Rectal smooth muscle tissue (tissue), 1 donor: ENCODE results near the gene ITM2B.

ENCODE experiments used
- H3K27ac ChIP-seq: one replicate; pipeline ENCODE4 v1.7.0; 2013; ENCODE audit warnings: low read depth, low read length, inconsistent platforms
- H3K27me3 ChIP-seq: one replicate; pipeline ENCODE4 v1.7.0; 2013; ENCODE audit warnings: low read length; ENCODE audit not compliant: control insufficient read depth, insufficient read depth
- H3K36me3 ChIP-seq: one replicate; pipeline ENCODE4 v1.7.0; 2013; ENCODE audit warnings: low read length; ENCODE audit not compliant: control insufficient read depth, insufficient read depth
- H3K4me1 ChIP-seq: one replicate; pipeline ENCODE4 v1.7.0; 2013; ENCODE audit warnings: low read length; ENCODE audit not compliant: control insufficient read depth, insufficient read depth
- H3K4me3 ChIP-seq: one replicate; pipeline ENCODE4 v1.7.0; 2013; ENCODE audit warnings: low read length
- H3K9ac ChIP-seq: one replicate; pipeline ENCODE4 v1.7.0; 2013; ENCODE audit warnings: low read length

Gene ITM2B

DNA sequence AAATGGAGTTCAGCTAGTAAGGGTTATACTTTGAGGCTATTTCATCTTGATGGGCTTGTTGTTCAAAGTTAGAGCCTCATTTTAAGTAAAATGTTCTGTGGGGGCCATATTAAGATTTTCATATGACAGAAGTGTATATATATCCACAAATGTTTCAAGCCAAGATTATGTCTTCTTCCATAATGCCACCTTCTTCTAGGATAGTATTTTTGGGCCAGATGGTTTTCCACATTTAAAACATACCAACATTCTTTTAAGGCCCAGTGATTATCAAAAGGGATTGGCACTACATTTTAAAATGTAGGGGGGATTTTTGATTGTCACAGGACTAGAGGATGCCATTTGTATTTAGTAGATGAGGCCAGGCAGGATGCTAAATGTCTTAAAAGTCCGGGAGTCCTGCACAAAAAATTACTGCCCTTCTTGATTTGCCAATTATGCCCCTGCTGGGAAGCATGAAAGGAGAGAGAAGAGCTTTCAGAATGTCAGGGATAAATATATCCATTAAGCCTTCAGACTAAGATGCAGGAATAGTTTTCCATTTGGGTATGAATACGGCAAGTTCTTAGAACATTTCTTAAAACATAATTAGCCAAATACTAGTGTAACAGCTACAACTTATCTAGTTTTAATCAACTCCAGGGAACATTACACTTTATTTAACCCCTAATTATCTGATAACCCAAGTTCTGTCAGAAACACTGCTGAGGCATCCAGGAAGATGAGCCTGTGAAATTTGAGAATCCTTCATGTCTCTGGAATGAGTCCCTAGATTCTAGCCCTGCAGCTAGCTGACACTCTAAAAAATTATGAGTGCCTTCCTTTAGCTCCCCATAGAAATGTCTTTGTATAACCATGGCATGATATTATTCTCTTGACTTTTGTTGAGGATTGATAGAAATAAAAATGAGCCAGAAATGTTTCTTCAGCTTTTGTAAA lies 34.0 kb downstream of the ITM2B start:
- no peaks in the 10 kb centered on the region for H3K27me3 ChIP-seq
- peaks cover 20% of the 10 kb centered on the region for H3K36me3 ChIP-seq
- no peak overlapping the region for H3K27ac ChIP-seq
- H3K9ac ChIP-seq: no peak overlapping the region
- H3K4me3 ChIP-seq: no peak overlapping the region
- no peaks in the 10 kb centered on the region for H3K4me1 ChIP-seq

DNA sequence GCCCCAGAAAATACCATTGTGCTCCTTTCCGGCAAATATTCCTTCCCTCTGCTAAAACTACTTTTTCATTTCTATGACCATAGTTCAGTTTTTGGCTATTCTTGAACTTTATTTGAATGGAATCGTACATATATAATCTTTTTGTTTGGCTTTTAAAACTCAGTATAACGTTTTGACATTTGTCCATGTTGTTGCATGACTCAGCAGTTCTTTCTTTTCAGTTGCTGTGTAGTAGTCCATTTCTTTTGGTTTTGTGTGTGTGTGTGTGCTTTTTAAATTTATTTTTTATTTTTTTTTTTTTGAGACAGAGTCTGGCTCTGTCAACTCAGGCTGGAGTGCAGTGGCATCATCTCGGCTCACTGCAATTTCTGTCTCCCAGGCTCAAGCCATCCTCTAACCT lies 35.0 kb downstream of the ITM2B start:
- Histone ChIP-seq H3K27me3 (no peaks in the 10 kb centered on the region), H3K4me3 (no peak overlapping the region), H3K36me3 (peaks cover 15% of the 10 kb centered on the region), H3K9ac (no peak overlapping the region), H3K27ac (no peak overlapping the region), H3K4me1 (no peaks in the 10 kb centered on the region)

DNA sequence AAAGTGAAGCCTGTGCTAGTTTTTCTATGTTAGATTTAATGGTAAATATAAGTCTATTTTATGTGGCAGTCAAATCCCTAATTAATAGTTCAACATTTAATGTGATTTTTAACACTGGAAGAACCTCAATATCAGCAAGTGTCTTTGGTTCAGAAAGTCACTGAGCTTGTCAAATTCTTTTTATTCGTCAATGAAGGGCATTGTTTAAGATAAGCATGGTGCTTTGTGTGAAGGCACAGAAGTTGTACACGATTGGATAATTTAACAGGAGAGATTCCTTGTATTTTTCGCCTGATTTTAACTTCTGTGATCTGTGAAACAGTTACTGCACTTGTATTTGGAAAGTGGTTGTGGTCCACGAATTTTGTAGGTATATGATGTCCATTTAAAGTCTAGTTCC lies 40.3 kb downstream of the ITM2B start:
- H3K27ac ChIP-seq: no peak overlapping the region
- H3K36me3 ChIP-seq: peaks cover 4% of the 10 kb centered on the region
- no peak overlapping the region for H3K4me3 ChIP-seq
- no peaks in the 10 kb centered on the region for H3K4me1 ChIP-seq
- no peaks in the 10 kb centered on the region for H3K27me3 ChIP-seq
- H3K9ac ChIP-seq: no peak overlapping the region

DNA sequence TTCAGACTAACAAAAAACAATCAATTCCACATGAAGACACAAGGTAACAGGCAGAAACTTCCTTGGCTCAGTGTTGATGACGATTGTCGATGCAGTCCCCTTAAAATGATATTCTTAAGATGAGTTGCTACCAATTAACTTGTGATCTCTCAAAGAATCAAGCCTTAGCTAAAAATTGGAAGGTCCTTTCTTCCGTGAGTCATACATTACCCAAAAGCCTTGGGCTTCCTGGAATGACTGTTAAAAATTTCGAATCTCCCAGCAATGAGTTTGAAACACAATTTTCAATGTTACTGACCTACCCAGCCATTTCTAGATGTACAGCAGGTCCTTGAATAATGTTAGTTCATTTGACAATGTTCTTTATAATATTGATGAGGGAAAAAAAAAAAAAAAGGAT lies 42.5 kb downstream of the ITM2B start:
- Histone ChIP-seq H3K36me3 (no peaks in the 10 kb centered on the region), H3K4me3 (no peak overlapping the region), H3K9ac (no peak overlapping the region), H3K27ac (no peak overlapping the region), H3K27me3 (no peaks in the 10 kb centered on the region), H3K4me1 (no peaks in the 10 kb centered on the region)

DNA sequence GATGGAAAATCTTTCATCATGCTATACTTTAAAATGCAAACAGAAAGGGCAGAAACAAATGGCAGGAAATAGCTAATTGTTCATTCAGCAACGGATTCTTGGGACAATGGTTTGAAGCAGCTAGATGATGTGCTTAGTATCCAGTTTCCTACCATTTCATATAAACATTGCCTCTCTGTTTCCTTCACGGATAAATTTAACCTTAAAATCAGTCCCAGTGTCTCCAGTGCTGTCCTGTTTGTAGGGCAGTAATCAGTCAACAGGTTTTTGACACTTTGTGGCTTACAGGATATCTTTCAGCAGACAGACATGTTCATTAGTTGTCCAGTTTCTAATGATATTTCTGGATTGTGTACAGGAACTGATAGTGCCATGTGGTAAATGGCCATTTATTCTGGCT lies 45.8 kb downstream of the ITM2B start:
- Histone ChIP-seq H3K9ac (no peak overlapping the region), H3K36me3 (no peaks in the 10 kb centered on the region), H3K27ac (no peak overlapping the region), H3K27me3 (no peaks in the 10 kb centered on the region), H3K4me1 (no peaks in the 10 kb centered on the region), H3K4me3 (no peak overlapping the region)

DNA sequence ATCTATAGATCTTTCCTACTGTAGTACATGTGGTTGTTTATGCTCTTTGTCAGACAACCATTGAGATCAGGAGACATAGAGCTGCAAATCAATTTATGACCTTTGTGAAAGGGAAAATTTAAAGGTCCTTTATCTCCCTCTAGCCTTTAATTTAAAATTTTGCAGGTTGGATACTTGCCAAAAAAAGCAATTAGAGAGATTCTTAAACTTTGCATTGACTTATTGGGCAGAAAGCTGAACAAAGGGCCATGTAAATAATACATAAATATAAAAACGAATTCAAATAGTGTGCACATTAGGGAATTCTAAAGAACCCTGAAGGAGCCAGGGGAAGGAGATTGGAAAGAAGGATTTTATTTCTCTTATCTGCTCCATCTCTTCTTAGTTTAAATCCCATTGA lies 48.5 kb downstream of the ITM2B start:
- H3K27me3 ChIP-seq: no peaks in the 10 kb centered on the region
- H3K9ac ChIP-seq: no peak overlapping the region
- H3K4me1 ChIP-seq: no peaks in the 10 kb centered on the region
- no peak overlapping the region for H3K27ac ChIP-seq
- no peak overlapping the region for H3K4me3 ChIP-seq
- no peaks in the 10 kb centered on the region for H3K36me3 ChIP-seq

DNA sequence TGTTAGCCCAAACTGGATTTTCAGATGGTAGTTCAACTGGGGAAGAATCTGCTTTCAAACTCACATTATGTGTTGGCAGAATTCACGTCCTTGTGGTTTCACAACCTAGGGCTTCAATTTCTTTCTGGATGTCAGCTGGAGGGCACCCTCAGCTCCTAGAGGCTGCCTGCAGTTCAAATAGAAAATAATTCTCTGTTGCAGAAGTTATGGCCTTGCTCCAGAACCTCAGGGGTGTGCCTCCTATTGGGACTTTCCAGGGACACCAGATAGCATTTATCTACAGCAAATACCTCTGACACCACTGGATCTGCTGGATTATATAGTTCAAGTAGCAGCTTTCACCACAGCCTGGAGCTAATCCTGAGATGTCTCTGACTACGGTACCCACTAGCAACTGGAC lies 58.7 kb downstream of the ITM2B start:
- Histone ChIP-seq H3K9ac (no peak overlapping the region), H3K27ac (no peak overlapping the region), H3K4me3 (no peak overlapping the region), H3K27me3 (no peaks in the 10 kb centered on the region), H3K4me1 (no peaks in the 10 kb centered on the region), H3K36me3 (no peaks in the 10 kb centered on the region)

DNA sequence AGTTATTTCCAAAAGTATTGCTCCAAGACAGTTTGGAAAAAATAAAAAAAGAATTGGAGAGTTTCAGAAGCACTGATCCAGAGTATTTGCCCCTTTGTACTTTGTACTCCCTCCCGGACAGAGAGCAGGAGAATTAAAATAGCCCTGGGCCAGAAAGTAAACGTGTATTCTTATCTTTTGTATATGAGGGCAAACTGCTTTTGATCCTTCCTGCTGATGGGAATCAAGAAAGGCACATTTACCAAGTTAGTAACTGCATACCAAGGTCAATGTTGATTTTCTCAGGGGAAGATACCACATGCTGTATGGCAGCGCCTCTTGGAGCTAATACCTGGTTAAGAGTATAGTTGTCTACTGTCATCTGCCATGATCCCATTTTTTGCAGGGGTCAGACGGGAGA lies 59.6 kb downstream of the ITM2B start:
- no peaks in the 10 kb centered on the region for H3K4me1 ChIP-seq
- no peak overlapping the region for H3K9ac ChIP-seq
- H3K27me3 ChIP-seq: no peaks in the 10 kb centered on the region

DNA sequence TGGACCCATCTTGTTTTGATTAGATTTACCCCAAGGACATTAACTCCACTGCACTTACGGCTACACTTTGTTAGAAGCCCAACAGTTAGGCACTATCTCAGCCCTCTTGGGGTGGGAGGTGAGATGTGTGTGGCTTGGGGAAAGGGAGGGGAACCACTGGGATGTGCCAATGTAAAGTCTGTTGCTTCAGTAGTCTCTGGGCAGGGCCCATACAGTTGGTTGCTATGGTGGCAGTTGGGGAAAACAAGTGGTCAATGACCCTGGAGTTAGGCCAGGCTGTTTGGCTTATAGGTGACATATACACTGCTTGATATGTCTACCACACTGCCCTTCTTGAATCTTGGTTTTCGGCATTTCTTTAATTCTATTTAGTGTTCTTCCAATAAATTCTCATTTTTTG lies 61.6 kb downstream of the ITM2B start:
- Histone ChIP-seq H3K36me3 (no peaks in the 10 kb centered on the region), H3K27ac (no peak overlapping the region), H3K4me1 (no peaks in the 10 kb centered on the region), H3K4me3 (no peak overlapping the region), H3K27me3 (no peaks in the 10 kb centered on the region), H3K9ac (no peak overlapping the region)

More for the DNA sequence above, 59.6 kb downstream of the ITM2B start:
- Histone ChIP-seq H3K36me3 (no peaks in the 10 kb centered on the region), H3K4me3 (no peak overlapping the region), H3K27ac (no peak overlapping the region)

DNA sequence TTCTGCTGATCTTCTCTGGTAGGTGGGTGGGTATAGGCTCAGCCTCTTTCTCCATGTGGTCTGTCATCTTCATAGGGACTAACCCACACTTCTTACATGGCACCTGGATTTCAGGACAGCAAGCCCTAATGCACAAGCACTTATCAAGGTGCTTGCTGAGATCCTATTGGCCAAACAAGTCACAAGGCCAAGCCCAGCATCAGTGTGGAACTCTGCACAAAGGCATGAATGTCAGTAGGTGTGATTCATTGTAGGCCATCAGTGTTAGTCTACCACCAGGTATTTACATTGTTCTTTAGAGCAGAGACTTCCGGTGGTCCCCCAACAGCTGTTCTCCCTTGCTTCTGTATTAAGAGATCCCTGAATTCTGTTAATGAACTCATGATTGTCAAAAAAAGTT lies 62.3 kb downstream of the ITM2B start:
- Histone ChIP-seq H3K9ac (no peak overlapping the region), H3K27ac (no peak overlapping the region), H3K4me3 (no peak overlapping the region), H3K27me3 (no peaks in the 10 kb centered on the region), H3K4me1 (no peaks in the 10 kb centered on the region), H3K36me3 (no peaks in the 10 kb centered on the region)

DNA sequence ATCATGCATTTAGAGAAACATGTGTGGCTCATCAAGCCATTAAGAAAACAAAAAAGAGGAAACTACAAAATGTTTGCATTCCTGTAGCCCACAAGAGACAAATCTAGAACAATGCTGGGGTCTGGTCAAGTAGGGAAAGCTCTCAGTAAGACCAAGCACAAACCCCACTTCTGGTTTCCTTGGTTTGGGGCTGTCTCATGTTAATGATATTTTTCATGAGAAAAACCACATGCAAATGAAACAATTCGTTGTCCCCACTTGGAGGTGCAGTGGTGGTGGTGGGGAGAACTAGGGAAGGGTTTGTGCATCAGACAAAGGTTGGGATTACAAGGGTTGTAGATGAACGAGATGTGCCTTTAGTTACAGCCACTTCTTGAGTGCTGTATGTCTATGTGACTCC lies 63.5 kb downstream of the ITM2B start:
- Histone ChIP-seq H3K27ac (no peak overlapping the region), H3K36me3 (no peaks in the 10 kb centered on the region), H3K4me3 (no peak overlapping the region), H3K4me1 (no peaks in the 10 kb centered on the region), H3K27me3 (no peaks in the 10 kb centered on the region), H3K9ac (no peak overlapping the region)

DNA sequence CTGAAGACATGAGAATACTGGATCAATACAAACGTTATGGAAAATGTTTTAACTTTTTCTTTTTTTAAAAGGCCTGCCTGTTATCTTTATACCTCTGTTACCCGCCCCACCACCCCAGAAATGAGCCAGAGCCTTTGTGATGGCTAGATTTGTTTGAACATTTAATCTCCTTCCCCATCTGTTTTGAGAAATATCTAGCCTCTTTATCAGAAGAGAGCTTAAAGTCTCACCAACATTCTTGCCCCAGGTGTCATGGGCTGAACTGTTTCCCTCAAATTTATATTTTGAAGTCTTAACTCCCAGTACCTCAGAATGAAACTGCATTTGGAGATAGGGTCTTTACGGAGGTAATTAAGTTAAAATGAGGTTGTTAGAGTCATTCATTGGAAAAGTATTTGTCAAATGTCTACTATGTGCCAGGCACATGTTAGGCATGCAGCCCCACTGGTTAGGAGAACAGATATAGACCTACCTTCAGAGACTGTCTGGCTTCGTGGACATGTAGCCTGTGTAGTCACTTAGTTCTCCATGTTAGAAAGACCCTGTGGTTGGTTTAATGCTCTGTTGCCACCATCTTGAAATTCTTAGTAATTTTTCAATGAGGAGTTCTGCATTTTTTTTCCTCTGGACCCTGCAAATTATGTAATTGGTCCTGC lies 64.3 kb downstream of the ITM2B start:
- no peak overlapping the region for H3K9ac ChIP-seq
- H3K4me3 ChIP-seq: no peak overlapping the region
- no peaks in the 10 kb centered on the region for H3K4me1 ChIP-seq
- no peaks in the 10 kb centered on the region for H3K27me3 ChIP-seq
- no peaks in the 10 kb centered on the region for H3K36me3 ChIP-seq
- no peak overlapping the region for H3K27ac ChIP-seq

DNA sequence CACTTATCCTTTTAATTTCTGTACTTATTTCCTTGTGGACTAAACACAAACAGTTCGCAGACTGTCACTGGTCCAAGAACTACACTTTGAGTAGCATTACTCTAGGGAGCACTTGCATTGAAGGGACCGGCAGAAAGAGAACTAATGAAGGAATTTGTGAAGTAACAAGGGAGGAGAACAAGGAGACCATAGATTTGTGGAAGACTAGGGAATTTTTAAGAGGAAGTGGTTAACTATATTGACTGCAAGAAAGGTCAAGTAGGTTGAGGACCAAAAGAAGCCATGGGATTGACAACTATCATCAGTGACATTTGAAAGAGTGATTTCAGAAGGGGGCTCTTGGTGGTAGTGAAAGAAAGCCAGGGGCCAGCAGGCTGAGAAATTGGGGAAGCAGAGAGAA lies 66.6 kb downstream of the ITM2B start:
- peaks cover 3% of the 10 kb centered on the region for H3K4me1 ChIP-seq
- no peaks in the 10 kb centered on the region for H3K27me3 ChIP-seq
- no peaks in the 10 kb centered on the region for H3K36me3 ChIP-seq
- no peak overlapping the region for H3K27ac ChIP-seq
- H3K9ac ChIP-seq: no peak overlapping the region
- H3K4me3 ChIP-seq: no peak overlapping the region
